ENCODE measurements around the gene ANTXR1. TPM values are rescaled to one million over a fixed set of nuclear protein-coding genes. Genes with fewer than 3 reads are reported as not detected.

Gene ANTXR1
- total RNA-seq, 2 donors from 2014 or later = 48.3 to 54.5 TPM

DNA sequence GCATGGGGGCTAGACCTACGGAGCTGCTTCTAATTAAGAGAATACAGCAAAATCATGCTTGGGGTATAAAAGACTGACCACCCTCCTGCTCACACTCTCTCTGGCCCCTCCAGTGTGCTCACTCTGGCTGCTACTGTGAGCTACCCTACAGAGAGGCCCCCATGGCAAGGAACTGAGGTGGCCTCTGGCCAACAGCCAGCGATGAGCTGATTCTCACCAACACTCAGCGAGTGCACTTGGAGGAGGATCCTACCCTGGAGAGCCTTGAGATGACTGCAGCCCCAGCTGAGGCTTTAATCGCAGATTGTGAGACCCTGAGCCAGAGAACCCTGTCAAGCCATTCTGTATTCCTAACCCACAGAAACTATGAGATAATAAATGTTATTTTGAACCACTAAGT lies 285.9 kb downstream of the ANTXR1 start:
- Mint-ChIP-seq H3K27ac (no peak overlapping the region), H3K27me3 (ENCODE audit: insufficient read depth) (peaks cover 11% of the 10 kb centered on the region), H3K36me3 (ENCODE audit: low read depth) (no peaks in the 10 kb centered on the region), H3K4me1 (no peaks in the 10 kb centered on the region), H3K9me3 (peaks cover 5% of the 10 kb centered on the region), H3K4me3 (no peak overlapping the region)
- Histone ChIP-seq H3K9ac (ENCODE audit: extremely low read depth, low read length, poor library complexity, severe bottlenecking) (no peak overlapping the region), H3K27me3 (ENCODE audit: control insufficient read depth, insufficient read depth, low read length, poor library complexity, severe bottlenecking) (no peaks in the 10 kb centered on the region), H3K9me3 (ENCODE audit: control insufficient read depth, low read length) (no peaks in the 10 kb centered on the region), H3K27ac (ENCODE audit: low read depth, low read length) (no peak overlapping the region), H3K4me3 (ENCODE audit: low read length) (no peak overlapping the region), H3K4me1 (ENCODE audit: control insufficient read depth, insufficient read depth, low read length) (no peaks in the 10 kb centered on the region), H3K36me3 (ENCODE audit: control insufficient read depth, insufficient read depth, low read length) (no peaks in the 10 kb centered on the region)
- no peak for DNase-seq
- WGBS, 2 experiments (ENCODE audit: insufficient coverage in 1 of 2, insufficient read length in 1 of 2) = 89 to 93% methylated on average over 3 to 4 of the region's 4 CpGs
- TF ChIP-seq, protein P1, sequence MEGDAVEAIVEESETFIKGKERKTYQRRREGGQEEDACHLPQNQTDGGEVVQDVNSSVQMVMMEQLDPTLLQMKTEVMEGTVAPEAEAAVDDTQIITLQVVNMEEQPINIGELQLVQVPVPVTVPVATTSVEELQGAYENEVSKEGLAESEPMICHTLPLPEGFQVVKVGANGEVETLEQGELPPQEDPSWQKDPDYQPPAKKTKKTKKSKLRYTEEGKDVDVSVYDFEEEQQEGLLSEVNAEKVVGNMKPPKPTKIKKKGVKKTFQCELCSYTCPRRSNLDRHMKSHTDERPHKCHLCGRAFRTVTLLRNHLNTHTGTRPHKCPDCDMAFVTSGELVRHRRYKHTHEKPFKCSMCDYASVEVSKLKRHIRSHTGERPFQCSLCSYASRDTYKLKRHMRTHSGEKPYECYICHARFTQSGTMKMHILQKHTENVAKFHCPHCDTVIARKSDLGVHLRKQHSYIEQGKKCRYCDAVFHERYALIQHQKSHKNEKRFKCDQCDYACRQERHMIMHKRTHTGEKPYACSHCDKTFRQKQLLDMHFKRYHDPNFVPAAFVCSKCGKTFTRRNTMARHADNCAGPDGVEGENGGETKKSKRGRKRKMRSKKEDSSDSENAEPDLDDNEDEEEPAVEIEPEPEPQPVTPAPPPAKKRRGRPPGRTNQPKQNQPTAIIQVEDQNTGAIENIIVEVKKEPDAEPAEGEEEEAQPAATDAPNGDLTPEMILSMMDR (conservative IDR thresholded peaks at IDR 0.05) = no peak

Small RNA genes within 50 kb of the gene (microRNA-seq; reads per million reads assigned to microRNA genes)
- gene MIR3126 (ENCODE audit: borderline microRNAs expressed) = 0.89 reads per million

Other genes with a start within 250 kb of the ANTXR1 start
- not detected for gene BMP10, start 141.8 kb upstream of the ANTXR1 start, total RNA-seq
- gene GKN2, start 60.3 kb upstream of the ANTXR1 start, total RNA-seq = not detected
- not detected for gene GKN1, start 38.5 kb upstream of the ANTXR1 start, total RNA-seq